HG03460 (cell line): ENCODE data around the gene CTNNBIP1.
"Not testable (repeated sequence)": the region's sequence is repeated elsewhere in the genome, so short reads cannot be mapped to it uniquely, and the experiment has no call there.

Source experiments
- ATAC-seq: cut with Tn5 transposase; IDR thresholded peaks from one replicate; pipeline ENCODE4 v1.9.1; 2021; ENCODE audit not compliant: unreplicated experiment

CTNNBIP1 gene

DNA sequence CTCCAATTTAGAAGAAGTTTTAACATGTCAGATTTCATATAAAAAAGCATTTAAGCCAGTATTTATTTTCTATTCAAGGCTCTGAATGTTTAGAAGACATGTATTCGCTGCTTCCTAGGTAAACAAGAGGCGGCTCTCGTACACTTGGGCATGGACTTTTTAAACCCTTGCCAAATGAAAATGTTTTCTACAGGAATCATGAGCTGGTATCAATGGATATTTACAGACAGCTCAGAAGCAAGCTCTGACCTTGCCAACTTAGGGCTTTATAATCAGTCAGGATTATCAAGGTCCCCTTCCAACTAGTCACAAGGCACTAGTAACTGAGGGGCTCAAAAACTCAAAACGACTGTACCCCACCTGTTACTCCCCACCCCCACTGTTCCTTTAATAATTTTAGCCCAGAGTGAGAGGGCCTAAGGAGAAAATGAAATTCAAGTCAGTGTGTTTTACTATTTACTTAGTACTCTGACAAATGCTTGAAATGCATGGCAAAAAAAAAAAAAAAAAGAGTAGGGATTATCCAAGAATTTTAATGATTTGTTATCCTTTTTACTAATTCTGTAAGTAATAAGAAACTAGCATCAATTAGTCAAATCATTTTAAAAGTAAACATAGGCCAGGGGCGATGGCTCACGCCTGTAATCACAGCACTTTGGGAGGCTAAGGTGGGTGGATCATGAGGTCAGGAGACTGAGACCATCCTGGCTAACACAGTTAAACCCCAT, 98.7 kb downstream of the CTNNBIP1 start:
- no peak for ATAC-seq

DNA sequence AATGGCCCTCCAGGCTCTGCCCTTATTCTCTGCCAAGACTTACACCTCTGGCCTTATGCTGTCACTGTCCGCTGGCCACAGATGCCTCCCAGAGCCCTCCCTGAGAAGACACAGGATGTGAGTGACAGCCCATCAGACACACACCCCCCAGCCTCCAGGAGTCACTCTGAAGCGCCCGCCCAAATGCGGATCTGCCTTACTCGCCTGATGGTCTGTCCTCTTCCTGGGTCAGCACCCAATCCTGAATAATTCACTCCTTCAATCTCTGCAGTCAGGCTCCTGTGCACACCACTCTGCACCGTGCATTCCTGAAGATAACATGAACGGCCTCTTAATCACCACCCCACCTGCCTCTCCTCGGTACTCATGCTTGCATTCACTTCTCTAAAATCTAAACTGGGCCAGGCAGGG, 101.0 kb downstream of the CTNNBIP1 start:
- no peak for ATAC-seq

GRCh38 chr1:9808459-9808858, 101.6 kb downstream of the CTNNBIP1 start:
- ATAC-seq: no peak

DNA sequence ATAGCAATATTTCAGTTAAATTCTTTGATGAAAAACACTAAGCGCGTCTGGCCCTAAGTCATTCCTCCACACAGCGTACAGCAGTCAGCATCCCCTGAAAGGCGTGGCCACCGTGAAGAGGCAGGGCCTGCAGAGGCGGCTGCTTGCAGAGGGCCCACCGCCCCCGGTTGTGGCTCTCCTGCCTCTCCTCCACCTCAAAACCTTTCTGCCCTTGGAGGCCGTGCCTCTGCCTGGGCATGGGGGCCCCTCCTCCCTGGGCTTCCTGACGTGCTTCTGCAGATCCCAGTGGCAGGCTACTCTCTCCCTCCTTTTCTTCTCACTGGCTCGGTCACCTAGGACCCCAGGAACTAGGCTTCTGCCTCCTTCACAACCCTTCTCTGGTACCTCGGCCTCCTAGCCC, 102.5 kb downstream of the CTNNBIP1 start:
- no peak for ATAC-seq

GRCh38 chr1:9805972-9806371, 104.1 kb downstream of the CTNNBIP1 start:
- ATAC-seq: not testable (repeated sequence)

DNA sequence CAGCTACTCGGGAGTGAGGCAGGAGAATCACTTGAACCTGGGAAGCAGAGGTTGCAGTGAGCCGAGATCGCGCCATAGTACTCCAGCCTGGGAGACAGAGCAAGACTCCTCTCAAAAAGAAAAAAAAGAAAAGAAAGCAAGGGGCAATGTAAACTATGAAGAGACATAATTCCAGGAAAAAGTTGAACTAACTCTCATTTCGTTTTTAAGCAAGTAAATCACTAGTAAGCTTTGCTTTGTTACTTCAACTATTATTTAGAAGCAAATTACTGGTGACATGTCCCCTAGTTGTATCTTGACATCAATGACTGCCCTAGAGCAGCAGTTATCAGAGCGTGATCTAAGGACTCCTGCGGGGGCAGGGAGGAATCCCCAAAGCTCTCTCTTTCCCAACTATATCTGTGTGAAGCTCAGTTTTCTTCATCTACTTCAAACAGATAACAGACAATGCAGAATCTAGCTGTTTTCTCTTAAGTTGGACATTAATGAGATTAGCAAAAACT, 105.0 kb downstream of the CTNNBIP1 start:
- ATAC-seq: no peak

GRCh38 chr1:9803003-9803918, 106.8 kb downstream of the CTNNBIP1 start:
- not testable (repeated sequence) for ATAC-seq

DNA sequence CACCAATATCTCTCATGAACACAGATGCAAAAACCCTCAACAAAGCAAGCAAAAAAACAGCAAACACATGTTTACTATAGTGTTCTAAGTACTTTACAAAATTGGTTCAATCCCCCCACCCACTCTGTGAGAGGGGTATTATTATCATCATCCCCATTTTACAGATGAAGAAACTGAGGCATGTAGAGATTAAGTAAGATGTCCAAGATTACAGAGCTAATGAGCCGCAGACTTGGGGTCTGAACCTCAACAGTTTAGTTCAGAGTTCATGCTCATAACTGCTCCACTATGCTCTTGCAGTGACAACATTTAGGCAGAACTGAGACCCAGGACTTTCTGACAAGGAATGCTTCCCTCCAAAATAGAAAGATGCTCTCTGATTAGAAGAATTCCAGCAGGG, 108.2 kb downstream of the CTNNBIP1 start:
- ATAC-seq: no peak
